Osteoblast (primary cell): ENCODE results near the gene ACTG1. TPM values are rescaled to one million over a fixed set of nuclear protein-coding genes. Genes with fewer than 3 reads are reported as not detected.

Experiments
- DNase-seq: peaks from one replicate; pipeline ENCODE4 v3.0.0; 2011; ENCODE audit warnings: low spot score, mixed read lengths; ENCODE audit not compliant: insufficient read length; ENCODE audit errors: missing footprints
- H2AFZ ChIP-seq: 2 replicates; pipeline ENCODE4 v1.6.0; 2011; ENCODE audit warnings: mild to moderate bottlenecking, low read length
- H3K27ac ChIP-seq: 2 replicates; pipeline ENCODE4 v1.5.1; 2011; ENCODE audit warnings: mild to moderate bottlenecking, low read depth, low read length, moderate library complexity
- H3K27me3 ChIP-seq: 2 replicates; pipeline ENCODE4 v1.6.0; 2012; ENCODE audit warnings: mild to moderate bottlenecking, control low read depth, inconsistent platforms, low read length, moderate library complexity; ENCODE audit not compliant: insufficient read depth
- H3K36me3 ChIP-seq: 2 replicates; pipeline ENCODE4 v1.5.1; 2011; ENCODE audit warnings: mild to moderate bottlenecking, low read length, control low read depth, moderate library complexity; ENCODE audit not compliant: insufficient read depth
- H3K4me1 ChIP-seq: 2 replicates; pipeline ENCODE4 v1.5.1; 2011; ENCODE audit warnings: mild to moderate bottlenecking, low read length, control low read depth, moderate library complexity; ENCODE audit not compliant: insufficient read depth
- H3K4me2 ChIP-seq: 2 replicates; pipeline ENCODE4 v1.6.0; 2011; ENCODE audit warnings: mild to moderate bottlenecking, low read length; ENCODE audit not compliant: insufficient read depth
- H3K4me3 ChIP-seq: fragments of 200-600 bp; sonication (generic); 3 replicates; pipeline ENCODE4 v1.5.1; 2012; ENCODE audit warnings: mild to moderate bottlenecking, low read length, inconsistent platforms; ENCODE audit not compliant: insufficient read depth
- H3K79me2 ChIP-seq: 2 replicates; pipeline ENCODE4 v1.6.0; 2012; ENCODE audit warnings: mild to moderate bottlenecking, low read length, control low read depth, inconsistent platforms; ENCODE audit not compliant: insufficient read depth
- H3K9me3 ChIP-seq: 2 replicates; pipeline ENCODE4 v1.5.1; 2011; ENCODE audit warnings: low read depth, low read length, control low read depth
- H4K20me1 ChIP-seq: 2 replicates; pipeline ENCODE4 v1.6.0; 2012; ENCODE audit warnings: mild to moderate bottlenecking, low read length, control low read depth; ENCODE audit not compliant: insufficient read depth
- CTCF ChIP-seq: IDR thresholded peaks from 2 replicates; pipeline ENCODE4 v1.5.1; 2011; ENCODE audit warnings: mild to moderate bottlenecking, low read depth, low read length, moderate library complexity; ENCODE audit errors: extremely low read depth
- total RNA-seq: library from RNA; depleted of rRNA; stranded (reverse); fragments of >200 nt; gene quantifications from 2 replicates; pipeline ENCODE4 v1.2.3, GENCODE V29; 2012

ACTG1 gene
- total RNA-seq, 1 donor: 13,273 TPM

DNA sequence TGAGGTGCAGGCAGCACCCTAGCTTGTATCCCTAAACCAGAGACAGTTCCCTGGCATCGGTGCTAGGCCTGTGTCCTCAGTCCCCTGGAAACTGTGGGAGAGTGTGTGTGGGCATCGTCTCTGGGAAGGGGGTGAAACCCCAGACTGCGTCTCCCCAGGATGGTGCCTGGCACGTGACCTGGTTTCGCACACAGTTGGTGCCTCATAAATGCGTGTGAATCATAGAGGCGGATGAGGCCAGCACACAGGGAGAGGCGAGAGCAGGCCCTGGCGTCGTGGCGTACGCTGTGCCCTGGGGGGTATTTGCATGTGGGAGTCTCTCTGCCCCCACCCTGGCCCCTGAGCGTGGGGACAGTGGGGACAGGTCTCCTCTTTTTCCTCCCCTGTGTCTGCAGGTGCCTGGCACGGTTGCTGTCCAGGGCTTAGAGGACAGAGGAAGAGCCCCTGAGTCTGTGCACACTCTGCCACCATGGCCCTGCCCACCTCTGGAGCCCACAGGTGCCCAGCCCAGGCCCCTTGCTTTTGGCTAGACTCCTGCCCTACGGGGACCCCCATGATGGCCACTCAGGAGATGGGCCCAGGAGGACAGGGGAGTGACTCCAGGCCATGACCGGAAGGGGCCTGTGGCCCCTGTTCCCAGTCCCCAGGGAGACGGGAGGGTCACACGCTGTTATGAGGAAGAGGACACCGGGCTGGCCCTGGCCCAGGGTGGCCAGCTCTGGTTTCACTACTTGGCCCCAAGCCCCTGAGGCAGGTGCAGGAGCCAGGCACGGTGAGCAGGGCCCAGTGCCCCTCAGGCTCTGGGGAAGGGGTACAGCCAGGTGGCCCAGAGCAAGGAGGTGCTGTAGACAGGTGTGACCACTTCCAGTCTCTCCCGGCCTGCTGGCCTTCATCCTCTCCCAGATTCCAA lies 14.3 kb upstream of the ACTG1 start:
- Histone ChIP-seq H3K4me3 (no peak overlapping the region), H3K27ac (no peak overlapping the region), H3K4me1 (peaks cover 9% of the 10 kb centered on the region), H3K4me2 (peak overlapping the region; percentile 57), H3K36me3 (no peaks in the 10 kb centered on the region), H3K27me3 (peaks cover 17% of the 10 kb centered on the region), H3K9me3 (no peaks in the 10 kb centered on the region), H2AFZ (no peak overlapping the region), H3K79me2 (no peaks in the 10 kb centered on the region), H4K20me1 (peaks cover 16% of the 10 kb centered on the region)
- no peak for TF ChIP-seq CTCF
- DNase-seq: no peak

DNA sequence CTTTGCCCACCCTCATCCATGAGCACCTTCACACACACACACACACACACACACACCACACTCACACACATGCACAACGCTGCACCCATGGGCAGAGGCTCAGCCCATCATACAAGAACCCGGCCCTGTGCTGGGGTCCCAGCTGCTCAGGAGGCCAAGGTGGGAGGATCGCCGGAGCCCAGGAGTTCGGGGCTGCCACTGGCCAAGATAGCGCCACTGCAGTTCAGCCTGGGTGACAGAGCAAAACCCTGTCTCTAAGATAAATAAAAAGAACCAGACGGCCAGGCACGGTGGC lies 12.2 kb upstream of the ACTG1 start:
- Histone ChIP-seq H3K4me3 (no peak overlapping the region), H3K79me2 (no peaks in the 10 kb centered on the region), H3K27me3 (peaks cover 17% of the 10 kb centered on the region), H3K4me2 (no peak overlapping the region), H3K27ac (no peak overlapping the region), H3K36me3 (no peaks in the 10 kb centered on the region), H3K9me3 (no peaks in the 10 kb centered on the region), H2AFZ (no peak overlapping the region), H4K20me1 (peaks cover 24% of the 10 kb centered on the region), H3K4me1 (peaks cover 9% of the 10 kb centered on the region)
- DNase-seq: no peak
- TF ChIP-seq CTCF: no peak

DNA sequence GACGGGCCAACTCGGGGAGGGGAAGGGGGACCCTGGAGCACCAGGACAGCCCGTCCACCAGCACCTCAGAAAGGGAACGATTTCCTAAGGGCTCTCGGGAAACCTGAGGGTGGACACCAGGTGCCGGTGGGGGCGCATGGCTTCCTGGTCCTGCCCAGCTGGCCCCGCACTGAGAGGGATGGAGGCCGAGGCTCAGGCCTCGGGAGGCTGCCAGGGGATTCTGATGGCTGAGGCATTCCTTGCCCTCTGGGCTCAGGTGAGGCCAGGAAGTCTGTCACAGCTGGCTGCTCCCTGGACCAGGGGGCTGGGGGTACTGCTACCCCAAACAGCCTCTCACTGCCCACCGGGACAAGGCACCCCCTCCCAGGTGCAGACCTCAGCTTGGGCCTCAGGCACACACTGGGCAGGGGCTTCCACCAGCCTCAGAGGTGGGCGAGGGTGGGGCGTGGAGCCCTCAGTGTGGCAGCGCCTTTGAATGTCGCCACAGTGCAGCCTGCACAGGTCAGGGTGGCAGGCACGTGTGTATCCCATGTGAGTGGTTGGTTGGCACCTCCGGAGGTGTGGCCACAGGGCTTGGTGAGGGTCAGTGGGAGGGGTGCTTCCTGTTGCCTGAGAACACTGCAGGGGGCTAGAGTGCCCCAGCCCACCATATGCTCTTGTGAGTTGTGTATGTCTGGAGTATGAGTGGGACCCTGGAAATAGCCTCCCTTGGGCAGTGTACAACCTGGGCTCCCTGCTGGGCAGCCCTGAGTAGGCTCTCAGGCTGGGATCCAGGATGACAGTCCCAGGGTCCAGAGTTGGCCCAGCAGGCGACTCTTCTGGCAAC lies 11.7 kb upstream of the ACTG1 start:
- H3K27me3 ChIP-seq: peaks cover 17% of the 10 kb centered on the region
- H3K27ac ChIP-seq: no peak overlapping the region
- H4K20me1 ChIP-seq: peaks cover 28% of the 10 kb centered on the region
- no peaks in the 10 kb centered on the region for H3K36me3 ChIP-seq
- H3K9me3 ChIP-seq: no peaks in the 10 kb centered on the region
- no peak overlapping the region for H3K4me3 ChIP-seq
- peaks cover 12% of the 10 kb centered on the region for H3K4me1 ChIP-seq
- H3K4me2 ChIP-seq: peak overlapping the region; percentile 38
- H2AFZ ChIP-seq: no peak overlapping the region
- no peak for TF ChIP-seq CTCF
- H3K79me2 ChIP-seq: no peaks in the 10 kb centered on the region
- peak; percentile 89 for DNase-seq
